ENCODE measurements around the gene CLSTN2.

The CLSTN2 gene

DNA sequence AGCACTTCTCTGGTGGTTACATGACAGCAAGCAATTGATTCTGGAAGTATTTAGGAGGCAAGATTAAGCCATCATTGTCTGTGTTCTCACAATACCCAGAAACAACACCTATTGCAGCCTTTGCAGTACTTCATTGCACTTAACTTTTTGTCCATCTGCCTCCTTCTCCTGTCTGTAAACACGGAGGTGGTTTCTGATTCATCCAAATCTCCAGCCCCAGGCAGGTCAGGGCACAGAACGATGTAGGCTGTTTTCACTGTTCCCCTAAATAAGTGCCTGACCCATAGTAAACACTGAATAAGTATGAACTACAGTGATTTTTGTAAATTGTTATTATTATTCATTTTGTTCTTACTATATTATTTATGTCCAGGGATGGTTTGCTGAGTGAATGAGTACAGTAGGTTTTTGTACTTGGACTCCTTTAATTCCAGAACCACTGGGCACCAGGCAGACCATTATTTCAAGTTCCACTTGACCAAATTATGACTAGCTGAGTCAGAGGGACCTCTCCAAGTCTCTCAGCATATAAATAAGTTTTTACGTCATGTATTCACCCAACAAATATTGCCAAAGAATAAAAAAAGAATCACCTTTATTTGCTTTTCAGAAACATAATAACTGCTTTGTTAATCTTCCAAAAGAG is 459.6 kb downstream of the CLSTN2 start:
- Histone ChIP-seq H3K27ac (no peak overlapping the region), H3K4me3 (no peak overlapping the region)
- DNase-seq (ENCODE audit: low spot score): no peak
- TF ChIP-seq, protein P1, sequence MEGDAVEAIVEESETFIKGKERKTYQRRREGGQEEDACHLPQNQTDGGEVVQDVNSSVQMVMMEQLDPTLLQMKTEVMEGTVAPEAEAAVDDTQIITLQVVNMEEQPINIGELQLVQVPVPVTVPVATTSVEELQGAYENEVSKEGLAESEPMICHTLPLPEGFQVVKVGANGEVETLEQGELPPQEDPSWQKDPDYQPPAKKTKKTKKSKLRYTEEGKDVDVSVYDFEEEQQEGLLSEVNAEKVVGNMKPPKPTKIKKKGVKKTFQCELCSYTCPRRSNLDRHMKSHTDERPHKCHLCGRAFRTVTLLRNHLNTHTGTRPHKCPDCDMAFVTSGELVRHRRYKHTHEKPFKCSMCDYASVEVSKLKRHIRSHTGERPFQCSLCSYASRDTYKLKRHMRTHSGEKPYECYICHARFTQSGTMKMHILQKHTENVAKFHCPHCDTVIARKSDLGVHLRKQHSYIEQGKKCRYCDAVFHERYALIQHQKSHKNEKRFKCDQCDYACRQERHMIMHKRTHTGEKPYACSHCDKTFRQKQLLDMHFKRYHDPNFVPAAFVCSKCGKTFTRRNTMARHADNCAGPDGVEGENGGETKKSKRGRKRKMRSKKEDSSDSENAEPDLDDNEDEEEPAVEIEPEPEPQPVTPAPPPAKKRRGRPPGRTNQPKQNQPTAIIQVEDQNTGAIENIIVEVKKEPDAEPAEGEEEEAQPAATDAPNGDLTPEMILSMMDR (IDR thresholded peaks at IDR 0.05): no peak

DNA sequence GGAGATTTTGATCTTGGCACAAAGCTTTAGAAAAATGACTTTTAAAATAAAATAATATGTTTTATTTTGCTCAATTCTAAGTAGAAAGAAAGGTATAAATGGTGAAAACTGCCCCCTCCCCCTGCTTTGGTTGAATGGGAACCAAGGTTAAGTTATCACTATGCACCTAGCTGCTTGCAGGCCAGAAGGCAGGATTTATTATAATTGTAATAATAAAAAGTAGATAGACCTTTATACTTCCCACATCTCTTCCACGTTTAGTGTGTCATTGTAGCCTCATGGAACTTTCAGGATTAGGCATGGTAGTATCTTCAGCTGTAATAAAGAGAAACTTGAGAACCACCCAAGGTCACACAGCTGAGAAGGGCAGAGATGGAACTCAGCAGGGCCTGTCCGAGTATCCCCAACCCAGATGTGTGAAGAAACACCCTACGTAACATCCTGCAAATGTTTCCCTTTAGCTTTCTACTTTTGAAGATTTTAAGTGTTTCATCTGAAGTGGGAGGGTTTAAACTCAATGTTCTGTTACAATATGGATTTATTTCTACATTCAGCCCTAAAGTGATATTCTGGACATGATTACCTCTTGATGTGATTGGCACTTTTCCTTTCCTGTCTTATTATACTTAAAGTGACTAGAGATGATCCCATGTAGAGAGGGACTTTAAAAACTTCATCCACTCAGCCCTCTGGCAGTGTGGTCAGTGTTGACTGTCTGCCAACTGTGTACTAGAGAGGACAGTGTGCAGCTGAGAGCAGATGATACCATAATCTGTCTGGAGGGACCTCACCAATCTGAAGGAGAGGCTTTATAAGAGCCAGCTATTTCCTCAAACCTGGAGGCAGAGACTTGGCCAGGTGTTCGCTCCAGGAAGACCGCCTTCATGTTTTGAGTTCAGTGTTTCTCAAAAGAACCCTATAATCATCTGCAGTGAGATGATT is 460.4 kb downstream of the CLSTN2 start:
- no peak overlapping the region for H3K27ac ChIP-seq
- DNase-seq (ENCODE audit: low spot score): no peak
- TF ChIP-seq, protein P1 (IDR thresholded peaks at IDR 0.05): no peak
- no peak overlapping the region for H3K4me3 ChIP-seq

DNA sequence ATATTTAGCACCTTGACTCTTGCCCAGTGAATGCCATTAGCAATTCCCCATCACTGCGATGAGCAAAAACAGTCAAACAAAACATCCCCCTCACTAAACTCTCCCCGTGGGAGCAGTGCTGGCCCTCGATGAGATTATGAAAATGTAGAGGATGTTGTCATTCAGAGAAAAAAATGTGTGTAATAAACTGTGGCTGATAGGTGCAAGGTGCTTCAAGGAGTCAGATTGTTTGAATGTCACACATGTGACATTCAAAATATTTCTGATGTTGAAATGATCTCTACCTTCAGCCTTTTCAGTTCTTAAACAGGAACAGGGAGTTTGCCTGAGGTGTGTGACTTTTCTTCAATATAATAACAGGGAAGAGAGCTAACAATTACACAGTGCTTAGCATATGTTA is 461.1 kb downstream of the CLSTN2 start:
- no peak for DNase-seq (ENCODE audit: low spot score)
- no peak overlapping the region for H3K4me3 ChIP-seq
- TF ChIP-seq, protein P1 (IDR thresholded peaks at IDR 0.05): no peak
- no peak overlapping the region for H3K27ac ChIP-seq

DNA sequence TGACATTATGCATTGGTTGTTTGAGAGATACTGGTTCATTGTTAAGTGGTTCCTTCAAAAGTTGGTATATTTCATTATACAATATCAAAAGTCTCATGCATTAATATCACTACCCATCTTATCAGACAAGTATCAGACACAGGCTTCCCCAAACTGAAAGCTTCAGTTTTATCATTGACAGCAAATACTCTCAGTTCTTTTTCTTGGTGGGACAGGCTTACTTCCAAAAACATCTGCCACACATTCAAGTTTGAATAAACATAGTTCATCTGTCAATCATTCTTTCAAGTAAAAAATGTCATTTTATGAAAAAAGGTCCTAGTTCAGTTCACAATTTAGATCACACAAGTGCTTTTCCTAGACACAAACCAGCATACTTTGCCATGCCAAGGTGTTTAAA is 462.9 kb downstream of the CLSTN2 start:
- no peak for DNase-seq (ENCODE audit: low spot score)
- TF ChIP-seq, protein P1 (IDR thresholded peaks at IDR 0.05): no peak
- Histone ChIP-seq H3K27ac (no peak overlapping the region), H3K4me3 (no peak overlapping the region)

DNA sequence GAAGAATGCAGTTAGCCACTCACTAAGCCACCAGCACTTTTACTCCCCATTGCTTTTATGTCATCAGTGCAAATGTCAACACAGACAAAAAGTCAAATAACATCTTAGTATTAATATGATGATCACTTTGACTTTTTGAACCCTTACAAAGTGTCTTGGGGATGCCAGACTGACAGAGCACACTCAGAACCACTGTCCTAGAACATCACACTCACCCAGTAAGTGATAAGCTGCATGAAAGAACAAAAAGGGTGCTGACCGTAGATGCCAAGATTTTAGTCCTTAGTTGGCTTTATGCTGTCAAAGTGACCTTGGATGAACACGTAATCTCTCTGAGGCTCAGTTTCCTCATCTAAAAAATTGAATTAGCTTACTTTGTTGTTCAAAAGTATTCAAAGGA is 463.4 kb downstream of the CLSTN2 start:
- no peak overlapping the region for H3K27ac ChIP-seq
- no peak overlapping the region for H3K4me3 ChIP-seq
- TF ChIP-seq, protein P1 (IDR thresholded peaks at IDR 0.05): no peak
- no peak for DNase-seq (ENCODE audit: low spot score)

DNA sequence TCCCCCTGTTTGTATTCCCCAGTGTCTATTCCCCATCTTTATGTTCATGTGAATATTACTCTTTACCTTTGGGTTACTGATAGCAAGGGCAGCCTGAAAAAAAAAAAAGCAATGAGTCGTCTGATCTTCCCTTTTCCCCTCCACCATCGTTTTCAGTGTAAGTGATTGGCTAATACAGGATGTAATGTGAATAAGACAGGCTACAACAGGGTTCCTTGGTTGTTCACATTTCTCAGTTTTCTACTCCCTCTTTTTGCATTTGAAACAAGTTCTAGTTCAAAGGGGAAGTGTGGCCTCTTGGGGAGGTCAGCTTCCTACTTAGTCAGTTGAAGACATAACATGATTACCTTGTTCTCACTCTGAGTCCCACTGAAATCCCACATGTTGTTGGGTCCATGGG is 464.9 kb downstream of the CLSTN2 start:
- TF ChIP-seq, protein P1 (IDR thresholded peaks at IDR 0.05): no peak
- no peak for DNase-seq (ENCODE audit: low spot score)
- H3K4me3 ChIP-seq: no peak overlapping the region
- no peak overlapping the region for H3K27ac ChIP-seq

Data from coronary artery (tissue), 2 donors.